Fibroblast of skin of scalp (primary cell): Measurements from ENCODE around the gene SYT11.
"Not testable (repeated sequence)": the region's sequence is repeated elsewhere in the genome, so short reads cannot be mapped to it uniquely, and the experiment has no call there.

ENCODE experiments used
- DNase-seq: peaks from one replicate; pipeline ENCODE4 v3.0.0-alpha.2; 2013

The SYT11 gene

GRCh38 chr1:155860970-155861510 is 1.7 kb downstream of the SYT11 start:
- DNase-seq: no peak

GRCh38 chr1:155861896-155862295 is 2.5 kb downstream of the SYT11 start:
- DNase-seq: no peak

- DNase-seq: peak; percentile 42
Measured at GRCh38 chr1:155864393-155864792, 5.0 kb downstream of the SYT11 start.

DNA sequence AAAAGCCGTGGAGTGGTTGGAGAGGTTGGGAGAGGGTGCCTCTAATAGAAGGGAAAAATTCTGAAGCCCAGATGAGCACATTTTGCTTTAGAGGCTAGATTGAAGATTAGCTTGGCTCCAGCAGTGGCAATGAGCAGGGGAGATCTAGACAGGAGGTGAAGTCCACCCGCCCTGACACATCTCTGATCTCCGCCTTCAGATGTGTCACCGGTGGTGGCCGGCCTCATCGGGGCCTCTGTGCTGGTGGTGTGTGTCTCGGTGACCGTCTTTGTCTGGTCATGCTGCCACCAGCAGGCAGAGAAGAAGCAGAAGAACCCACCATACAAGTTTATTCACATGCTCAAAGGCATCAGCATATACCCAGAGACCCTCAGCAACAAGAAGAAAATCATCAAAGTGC is 8.4 kb downstream of the SYT11 start:
- no peak for DNase-seq

DNA sequence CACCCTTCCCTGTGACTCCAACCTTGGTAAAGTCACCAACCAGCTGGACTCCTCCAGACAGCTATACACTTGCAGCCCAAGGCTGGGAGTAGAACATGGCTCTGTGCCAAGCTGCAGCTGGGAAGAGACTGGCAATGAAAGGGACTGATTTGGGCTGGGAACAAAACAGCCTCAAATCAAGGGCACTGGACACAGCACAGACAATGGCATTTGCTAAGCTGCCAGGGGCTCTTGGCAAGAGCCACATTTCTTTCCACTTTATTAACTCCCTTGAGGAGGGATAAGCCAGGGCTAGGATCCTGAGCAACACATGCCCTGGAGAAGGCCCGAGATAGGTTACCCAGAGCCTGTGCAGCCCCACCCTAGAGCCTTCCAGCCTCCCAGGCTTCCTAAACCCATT is 12.0 kb downstream of the SYT11 start:
- no peak for DNase-seq

DNA sequence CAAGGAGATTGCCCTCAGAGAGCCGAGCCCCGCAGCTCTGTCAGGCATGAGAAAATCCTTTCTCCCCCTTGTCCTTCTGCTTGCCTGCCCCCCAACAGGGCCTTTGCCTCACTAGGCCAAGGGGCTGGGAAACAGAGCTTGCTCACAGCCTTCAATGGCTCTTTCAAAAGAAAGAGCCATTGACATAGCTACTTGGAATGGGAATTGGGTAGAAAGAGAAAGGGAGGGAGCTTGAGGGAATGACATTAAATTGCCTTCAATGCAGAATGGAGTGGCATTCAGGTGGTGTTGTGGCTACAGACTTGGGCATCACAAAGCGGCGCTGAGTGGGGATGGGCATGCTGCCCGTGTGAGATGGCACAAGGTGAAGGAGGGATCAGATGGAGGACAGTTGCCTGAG is 13.2 kb downstream of the SYT11 start:
- DNase-seq: no peak

DNA sequence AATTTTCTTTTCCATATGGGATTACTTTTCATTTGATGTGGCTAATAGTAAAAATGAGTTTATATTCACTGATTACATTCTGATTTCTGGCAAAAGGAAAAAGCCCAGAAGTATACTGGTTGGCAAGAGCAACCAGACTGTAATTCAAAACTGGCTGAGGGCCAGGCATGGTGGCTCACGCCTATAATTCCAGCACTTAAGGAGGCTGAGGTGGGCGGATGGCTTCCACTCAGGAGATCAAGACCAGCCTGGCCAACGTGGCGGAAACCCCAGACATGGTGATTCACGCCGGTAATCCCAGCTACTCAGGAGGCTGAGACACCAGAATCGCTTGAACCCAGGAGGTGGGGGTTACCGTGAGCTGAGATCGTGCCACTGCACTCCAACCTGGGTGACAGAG is 14.5 kb downstream of the SYT11 start:
- no peak for DNase-seq

DNA sequence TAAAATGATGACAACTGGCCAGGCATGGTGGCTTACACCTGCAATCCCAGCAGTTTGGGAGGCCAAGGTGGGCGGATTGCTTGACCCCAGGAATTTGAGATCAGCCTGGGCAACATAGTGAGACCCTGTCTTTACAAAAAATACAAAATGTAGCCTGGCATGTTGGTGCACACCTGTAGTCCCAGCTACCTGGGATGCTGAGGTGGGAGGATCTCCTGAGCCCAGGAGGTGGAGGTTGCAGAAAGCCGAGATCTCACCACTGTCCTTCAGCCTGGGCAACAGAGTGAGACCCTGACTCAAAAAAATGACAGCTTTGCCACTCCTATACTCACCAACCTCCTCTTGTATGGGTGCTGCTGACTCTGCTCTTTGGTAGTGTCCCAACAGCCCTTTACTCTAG is 18.6 kb downstream of the SYT11 start:
- DNase-seq: no peak

DNA sequence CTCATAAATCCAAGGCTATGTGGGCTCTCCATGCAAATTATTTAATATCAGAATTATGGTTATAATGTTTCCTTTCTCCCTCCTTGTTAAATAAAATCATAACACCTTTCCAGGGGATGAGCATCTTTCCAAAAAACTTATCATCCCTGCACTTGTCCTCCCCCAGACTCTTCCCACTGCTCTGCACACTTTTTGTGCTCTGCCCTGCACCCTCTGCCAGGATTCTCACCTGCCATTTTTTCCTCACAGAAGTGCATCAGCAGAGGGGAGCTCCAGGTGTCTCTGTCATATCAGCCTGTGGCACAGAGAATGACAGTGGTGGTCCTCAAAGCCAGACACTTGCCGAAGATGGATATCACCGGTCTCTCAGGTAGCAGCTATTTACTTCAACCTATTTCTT is 20.9 kb downstream of the SYT11 start:
- no peak for DNase-seq

- DNase-seq: no peak
Measured at GRCh38 chr1:155880950-155881349, 21.6 kb downstream of the SYT11 start.

DNA sequence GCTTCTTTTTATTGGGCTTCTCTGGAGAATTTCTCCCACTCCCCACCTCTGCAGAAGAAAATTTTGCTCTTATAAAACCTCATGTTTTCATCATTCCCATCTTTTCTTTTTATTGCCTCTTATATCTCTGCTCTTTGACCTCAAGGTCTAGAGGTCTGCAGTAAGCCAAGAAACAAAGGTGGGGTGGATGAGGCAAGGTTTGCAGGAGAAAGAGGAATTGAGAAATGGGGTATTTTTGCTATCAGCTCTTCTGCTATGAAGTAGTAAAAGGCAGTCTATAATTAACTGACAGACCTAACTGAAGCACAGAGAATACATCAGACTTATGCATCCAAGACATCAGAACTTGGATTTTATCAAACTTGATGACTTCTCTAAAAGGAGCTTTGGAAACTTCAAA is 22.9 kb downstream of the SYT11 start:
- no peak for DNase-seq

- no peak for DNase-seq
Measured at GRCh38 chr1:155882766-155883165, 23.4 kb downstream of the SYT11 start.

- peak; percentile 29 for DNase-seq
Measured at GRCh38 chr1:155884031-155884960, 24.9 kb downstream of the SYT11 start.

DNA sequence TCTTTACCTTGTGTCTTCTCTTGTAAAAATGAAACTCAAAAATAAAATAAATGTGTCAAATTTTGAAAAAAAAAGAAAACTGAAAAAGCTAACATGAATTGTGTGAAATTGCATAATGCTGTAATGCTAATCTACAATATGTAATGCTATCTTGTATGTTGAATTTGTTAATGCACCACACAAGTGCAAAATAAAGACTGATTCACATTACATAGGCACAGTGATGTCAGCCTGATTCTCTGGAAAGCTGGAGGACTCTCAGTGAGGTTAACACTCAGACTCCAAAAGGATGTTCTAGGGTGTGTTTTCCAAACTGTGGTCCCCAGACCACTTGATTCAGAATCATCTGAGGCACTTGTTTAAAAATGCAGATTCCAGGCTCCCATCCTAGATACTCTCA is 25.6 kb downstream of the SYT11 start:
- DNase-seq: no peak

- DNase-seq: peak; percentile 63
Measured at GRCh38 chr1:155888481-155888880, 29.1 kb downstream of the SYT11 start.

GRCh38 chr1:155889566-155889965 is 30.2 kb downstream of the SYT11 start:
- DNase-seq: peak; percentile 64

DNA sequence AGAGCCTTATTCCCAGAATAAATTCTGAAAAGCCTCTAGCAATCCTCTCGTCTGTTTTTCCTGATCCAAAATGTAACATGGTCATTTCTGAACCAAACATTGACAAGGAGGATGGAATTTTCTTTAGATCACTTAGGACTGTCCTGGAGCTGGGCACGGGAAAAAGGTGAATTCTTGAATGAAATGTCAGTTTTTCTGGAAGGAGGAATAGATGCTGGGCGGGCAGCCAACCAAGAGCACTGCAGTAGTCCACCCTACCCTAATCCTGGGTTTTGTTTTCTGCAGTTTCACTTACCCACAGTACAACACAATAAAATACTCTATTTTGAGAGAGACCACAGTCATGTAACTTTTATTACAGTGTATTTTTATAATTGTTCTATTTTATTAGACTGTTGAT is 30.9 kb downstream of the SYT11 start:
- no peak for DNase-seq

- DNase-seq: peak; percentile 83
Measured at GRCh38 chr1:155892796-155893195, 33.4 kb downstream of the SYT11 start.

GRCh38 chr1:155893389-155894142 is 34.2 kb downstream of the SYT11 start:
- DNase-seq: peak; percentile 90

DNA sequence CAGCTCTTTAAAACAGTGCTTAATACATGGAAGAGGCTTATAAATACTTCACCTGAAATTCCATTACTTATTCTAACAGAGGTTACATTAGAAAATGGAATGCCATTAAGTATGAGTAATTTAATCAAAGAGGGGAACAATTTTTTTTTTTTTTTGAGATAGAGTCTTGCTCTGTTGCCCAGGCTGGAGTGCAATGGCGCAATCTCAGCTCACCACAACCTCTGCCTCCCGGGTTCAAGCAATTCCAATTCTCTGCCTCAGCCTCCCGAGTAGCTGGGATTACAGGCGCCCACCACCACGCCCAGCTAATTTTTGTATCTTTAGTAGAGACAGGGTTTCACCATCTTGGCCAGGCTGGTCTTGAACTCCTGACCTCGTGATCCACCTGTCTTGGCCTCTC is 36.2 kb downstream of the SYT11 start:
- DNase-seq: not testable (repeated sequence)

DNA sequence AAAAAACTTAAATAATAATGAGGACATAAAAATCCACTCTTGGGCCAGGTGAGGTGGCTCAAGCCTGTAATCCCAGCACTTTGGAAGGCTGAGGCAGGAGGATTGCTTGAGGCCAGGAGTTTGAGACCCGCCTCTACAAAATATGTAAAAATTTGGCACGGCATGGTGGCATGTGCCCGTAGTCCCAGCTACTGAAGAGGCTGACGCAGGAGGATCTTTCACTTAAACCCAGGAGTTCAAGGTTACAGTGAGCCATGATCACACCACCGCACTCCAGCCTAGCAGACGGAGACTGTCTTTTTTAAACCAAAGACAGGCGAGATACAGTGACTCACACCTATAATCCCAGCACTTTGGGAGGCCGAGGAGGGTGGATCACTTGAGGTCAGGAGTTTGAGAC is 37.1 kb downstream of the SYT11 start:
- DNase-seq: not testable (repeated sequence)

DNA sequence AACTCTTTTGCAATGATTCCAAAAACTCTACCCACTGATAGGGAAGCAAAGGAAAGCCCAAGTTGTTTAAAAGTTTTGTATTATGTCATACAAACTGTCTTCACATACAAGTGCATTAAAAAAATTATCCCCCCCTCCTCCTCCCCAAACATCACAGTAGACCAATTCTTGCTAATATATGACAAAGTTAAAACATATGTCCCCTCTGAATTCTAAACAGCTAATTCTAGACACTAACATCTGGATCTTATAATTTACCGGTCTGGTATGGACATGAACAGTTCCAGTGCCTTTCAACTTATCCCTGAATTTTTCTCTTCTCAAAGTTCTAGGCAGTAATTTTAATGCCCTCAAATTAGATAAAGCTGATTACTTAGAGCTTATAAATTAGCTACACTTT is 38.4 kb downstream of the SYT11 start:
- DNase-seq: peak; percentile 34

DNA sequence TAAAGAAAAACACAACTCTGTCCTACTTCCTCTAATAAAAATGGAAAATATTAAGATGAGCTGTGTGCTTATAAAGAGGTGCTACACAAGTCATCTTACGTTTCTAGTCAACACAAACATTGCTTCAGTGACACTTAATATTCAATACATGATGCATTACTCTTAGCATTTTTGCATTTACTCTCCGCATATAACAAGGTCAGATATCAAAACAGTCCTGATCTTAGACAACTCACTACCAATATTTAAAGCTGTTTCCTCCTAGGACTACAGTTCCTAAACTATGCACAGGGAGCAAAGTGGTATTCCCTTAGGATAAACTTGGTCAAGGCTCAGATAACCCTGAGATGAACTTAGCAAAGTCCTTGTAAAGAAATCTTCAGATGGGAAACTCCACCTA is 39.5 kb downstream of the SYT11 start:
- DNase-seq: no peak

GRCh38 chr1:155899683-155900082 is 40.3 kb downstream of the SYT11 start:
- DNase-seq: no peak
